Panc1 (cell line): ENCODE data around the gene RRP8. TPM values are rescaled to one million over a fixed set of nuclear protein-coding genes. Genes with fewer than 3 reads are reported as not detected.

Experiments used
- ATAC-seq: fragments of 200-7000 bp; cut with Tn5 transposase; 2 replicates; pipeline ENCODE4 v1.9.1; 2020; ENCODE audit warnings: mild to moderate bottlenecking, moderate library complexity
- BruUV-seq: library from RNA; stranded (reverse); fragments of 400-500 nt; replicated peaks from 2 replicates; lab custom pipeline; 2021; lab: Mats Ljungman, UMichigan
- CTCF ChIA-PET: fragments of 300-600 bp; sonication (Branson Sonifier 250); formaldehyde crosslinking; loops from one replicate; lab custom pipeline; 2022; ENCODE audit warnings: antibody characterized with exemption; lab: Charles Lee
- POLR2A ChIA-PET: fragments of 300-600 bp; sonication (Branson Sonifier 250); formaldehyde crosslinking; loops from one replicate; lab custom pipeline; 2022; ENCODE audit warnings: antibody characterized with exemption; lab: Charles Lee
- DNase-seq: peaks from one replicate; pipeline ENCODE4 v3.0.0-alpha.2; 2010; ENCODE audit warnings: low read depth, low spot score
- H3K27ac ChIP-seq: 2 replicates; pipeline ENCODE4 v1.5.1; 2011; ENCODE audit warnings: mild to moderate bottlenecking, low read length, inconsistent platforms
- H3K27me3 ChIP-seq: fragments of 200-500 bp; sonication (Bioruptor generic); 2 replicates; pipeline ENCODE4 v1.6.0; 2014; ENCODE audit warnings: low read length, inconsistent platforms; ENCODE audit not compliant: control insufficient read depth, insufficient read depth
- H3K36me3 ChIP-seq: fragments of 200-500 bp; sonication (Bioruptor generic); 2 replicates; pipeline ENCODE4 v1.5.1; 2014; ENCODE audit warnings: inconsistent platforms, mild to moderate bottlenecking, low read length, moderate library complexity; ENCODE audit not compliant: control insufficient read depth, insufficient read depth
- H3K4me1 ChIP-seq: 2 replicates; pipeline ENCODE4 v1.5.1; 2011; ENCODE audit warnings: inconsistent platforms, mild to moderate bottlenecking, low read length, moderate library complexity; ENCODE audit not compliant: control insufficient read depth, insufficient read depth
- H3K4me3 ChIP-seq, 2 experiments: 2 replicates each; pipeline ENCODE4 v1.5.1; 2011 to 2012; ENCODE audit warnings: low read depth in 2 of 2, low read length in 2 of 2, mild to moderate bottlenecking in 2 of 2, inconsistent platforms in 1 of 2, moderate library complexity in 1 of 2
- H3K9me3 ChIP-seq: fragments of 200-500 bp; sonication (Bioruptor generic); 2 replicates; pipeline ENCODE4 v1.5.1; 2014; ENCODE audit warnings: low read depth, mild to moderate bottlenecking, inconsistent platforms, low read length, moderate library complexity; ENCODE audit not compliant: control insufficient read depth, insufficient read depth
- POLR2AphosphoS5 ChIP-seq: IDR thresholded peaks from 2 replicates; pipeline ENCODE4 v1.6.1; 2012; ENCODE audit warnings: mild to moderate bottlenecking, low read depth, low read length, moderate library complexity
- SIN3A ChIP-seq: IDR thresholded peaks from 2 replicates; pipeline ENCODE4 v1.6.1; 2012; ENCODE audit warnings: low read depth, mild to moderate bottlenecking, low read length, moderate library complexity, borderline replicate concordance; ENCODE audit not compliant: insufficient read depth
- TCF7L2 ChIP-seq: IDR thresholded peaks from 2 replicates; pipeline ENCODE4 v1.6.1; 2011; ENCODE audit warnings: mild to moderate bottlenecking, low read depth, low read length, inconsistent platforms
- in situ Hi-C: cut with HindIII; loops from 2 replicates; pipeline ENCODE4 v1.10.0; 2016; ENCODE audit warnings: low sequenced_read_pairs, low pct_unique_long_range_greater_than_20kb
- intact Hi-C: fragments of 100-400 bp; cut with micrococcal nuclease; formaldehyde crosslinking; loops from one replicate; pipeline ENCODE4 v1.10.0; 2022; ENCODE audit not compliant: unreplicated experiment
- total RNA-seq: library from RNA; stranded (reverse); gene quantifications from one replicate; pipeline ENCODE4 v1.2.1, GENCODE V29; 2021; ENCODE audit not compliant: unreplicated experiment
- TF ChIP-seq, protein P1 (sequence below), 2 experiments: IDR thresholded peaks; 2 replicates each; pipeline ENCODE4 v1.6.1; 2011 to 2012; ENCODE audit warnings: low read depth in 2 of 2, control low read depth in 1 of 2, low read length in 1 of 2, mild to moderate bottlenecking in 1 of 2, moderate library complexity in 1 of 2; ENCODE audit not compliant: insufficient read depth in 1 of 2
- TF ChIP-seq, protein P2 (sequence below): fragments of 450-650 bp; IDR thresholded peaks from 2 replicates; pipeline ENCODE4 v1.5.1; 2017; ENCODE audit warnings: mild to moderate bottlenecking

RRP8 gene
- total RNA-seq, 1 experiment from 2014 or later = 23.1 TPM

DNA sequence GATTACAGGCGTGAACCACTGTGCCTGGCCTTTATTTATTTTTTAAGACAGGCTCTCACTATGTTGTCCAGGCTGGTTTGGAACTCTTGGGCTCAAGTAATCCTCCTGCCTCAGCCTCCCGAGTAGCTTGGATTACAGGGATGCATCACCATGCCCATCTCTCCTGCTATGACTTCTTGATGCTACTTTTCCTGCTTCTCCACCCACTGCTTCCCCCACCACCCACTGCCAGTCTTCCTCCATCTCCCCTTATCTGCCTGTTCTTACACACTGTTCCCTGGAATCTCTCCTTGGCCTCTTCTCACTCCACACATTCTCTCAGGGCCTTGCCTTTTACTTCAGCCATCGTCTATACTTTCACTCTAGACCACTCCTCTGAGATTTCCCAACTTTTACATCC, 33.1 kb upstream of the RRP8 start:
- H3K36me3 ChIP-seq = no peaks in the 10 kb centered on the region
- no peak for ATAC-seq
- ChIA-PET CTCF (no interaction called here), POLR2A (no interaction called here)
- H3K4me1 ChIP-seq = peaks cover 14% of the 10 kb centered on the region
- H3K9me3 ChIP-seq = no peaks in the 10 kb centered on the region
- BruUV-seq = no TSS peak
- no peak overlapping the region for H3K4me3 ChIP-seq
- in situ Hi-C loops (no loop called here), intact Hi-C loops (no loop called here)
- H3K27me3 ChIP-seq = no peaks in the 10 kb centered on the region
- no peak for DNase-seq
- no peak overlapping the region for H3K27ac ChIP-seq
- TF ChIP-seq, protein P1, sequence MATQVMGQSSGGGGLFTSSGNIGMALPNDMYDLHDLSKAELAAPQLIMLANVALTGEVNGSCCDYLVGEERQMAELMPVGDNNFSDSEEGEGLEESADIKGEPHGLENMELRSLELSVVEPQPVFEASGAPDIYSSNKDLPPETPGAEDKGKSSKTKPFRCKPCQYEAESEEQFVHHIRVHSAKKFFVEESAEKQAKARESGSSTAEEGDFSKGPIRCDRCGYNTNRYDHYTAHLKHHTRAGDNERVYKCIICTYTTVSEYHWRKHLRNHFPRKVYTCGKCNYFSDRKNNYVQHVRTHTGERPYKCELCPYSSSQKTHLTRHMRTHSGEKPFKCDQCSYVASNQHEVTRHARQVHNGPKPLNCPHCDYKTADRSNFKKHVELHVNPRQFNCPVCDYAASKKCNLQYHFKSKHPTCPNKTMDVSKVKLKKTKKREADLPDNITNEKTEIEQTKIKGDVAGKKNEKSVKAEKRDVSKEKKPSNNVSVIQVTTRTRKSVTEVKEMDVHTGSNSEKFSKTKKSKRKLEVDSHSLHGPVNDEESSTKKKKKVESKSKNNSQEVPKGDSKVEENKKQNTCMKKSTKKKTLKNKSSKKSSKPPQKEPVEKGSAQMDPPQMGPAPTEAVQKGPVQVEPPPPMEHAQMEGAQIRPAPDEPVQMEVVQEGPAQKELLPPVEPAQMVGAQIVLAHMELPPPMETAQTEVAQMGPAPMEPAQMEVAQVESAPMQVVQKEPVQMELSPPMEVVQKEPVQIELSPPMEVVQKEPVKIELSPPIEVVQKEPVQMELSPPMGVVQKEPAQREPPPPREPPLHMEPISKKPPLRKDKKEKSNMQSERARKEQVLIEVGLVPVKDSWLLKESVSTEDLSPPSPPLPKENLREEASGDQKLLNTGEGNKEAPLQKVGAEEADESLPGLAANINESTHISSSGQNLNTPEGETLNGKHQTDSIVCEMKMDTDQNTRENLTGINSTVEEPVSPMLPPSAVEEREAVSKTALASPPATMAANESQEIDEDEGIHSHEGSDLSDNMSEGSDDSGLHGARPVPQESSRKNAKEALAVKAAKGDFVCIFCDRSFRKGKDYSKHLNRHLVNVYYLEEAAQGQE (IDR thresholded peaks at IDR 0.05; ENCODE audit: insufficient read depth in 1 of 2, low read depth in 2 of 2, low read length in 1 of 2) = no peak
- TF ChIP-seq POLR2AphosphoS5 (no peak), SIN3A (no peak), TCF7L2 (no peak)
- TF ChIP-seq, protein P2, sequence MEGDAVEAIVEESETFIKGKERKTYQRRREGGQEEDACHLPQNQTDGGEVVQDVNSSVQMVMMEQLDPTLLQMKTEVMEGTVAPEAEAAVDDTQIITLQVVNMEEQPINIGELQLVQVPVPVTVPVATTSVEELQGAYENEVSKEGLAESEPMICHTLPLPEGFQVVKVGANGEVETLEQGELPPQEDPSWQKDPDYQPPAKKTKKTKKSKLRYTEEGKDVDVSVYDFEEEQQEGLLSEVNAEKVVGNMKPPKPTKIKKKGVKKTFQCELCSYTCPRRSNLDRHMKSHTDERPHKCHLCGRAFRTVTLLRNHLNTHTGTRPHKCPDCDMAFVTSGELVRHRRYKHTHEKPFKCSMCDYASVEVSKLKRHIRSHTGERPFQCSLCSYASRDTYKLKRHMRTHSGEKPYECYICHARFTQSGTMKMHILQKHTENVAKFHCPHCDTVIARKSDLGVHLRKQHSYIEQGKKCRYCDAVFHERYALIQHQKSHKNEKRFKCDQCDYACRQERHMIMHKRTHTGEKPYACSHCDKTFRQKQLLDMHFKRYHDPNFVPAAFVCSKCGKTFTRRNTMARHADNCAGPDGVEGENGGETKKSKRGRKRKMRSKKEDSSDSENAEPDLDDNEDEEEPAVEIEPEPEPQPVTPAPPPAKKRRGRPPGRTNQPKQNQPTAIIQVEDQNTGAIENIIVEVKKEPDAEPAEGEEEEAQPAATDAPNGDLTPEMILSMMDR = no peak

- no peaks in the 10 kb centered on the region; the same call in 1 of the 2 replicates for H3K27me3 ChIP-seq
- H3K27ac ChIP-seq = peak overlapping the region; percentile 25
- intact Hi-C loops = no loop called here
- H3K36me3 ChIP-seq = no peaks in the 10 kb centered on the region
- CTCF ChIA-PET = interaction anchor here (0.6 kb wide), 1 partner anchor 24 kb away, joined by 3 read pairs; the partner anchor contains the start of gene TAF10
- no peak overlapping the region for H3K4me3 ChIP-seq
- POLR2A ChIA-PET = interaction anchor here (0.6 kb wide), 1 partner anchor 856 kb away, joined by 3 read pairs; no protein-coding TSS in a partner anchor
- H3K9me3 ChIP-seq = no peaks in the 10 kb centered on the region
- in situ Hi-C loops = no loop called here
- no peak for DNase-seq
- TF ChIP-seq, protein P2 = no peak
- no peak for TF ChIP-seq TCF7L2
- TF ChIP-seq POLR2AphosphoS5 = no peak
- TF ChIP-seq, protein P1 (IDR thresholded peaks at IDR 0.05; ENCODE audit: insufficient read depth in 1 of 2, low read depth in 2 of 2, low read length in 1 of 2) = no peak
- no peak for TF ChIP-seq SIN3A
- BruUV-seq = no TSS peak
- H3K4me1 ChIP-seq = peaks cover 14% of the 10 kb centered on the region
- ATAC-seq = no peak
Observed at GRCh38 chr11:6635082-6635932, 31.9 kb upstream of the RRP8 start.
